K562 (cell line): ENCODE data around the gene NCOA6. TPM values are rescaled to one million over a fixed set of nuclear protein-coding genes. Genes with fewer than 3 reads are reported as not detected.
A peak's percentile ranks its signal among the peaks of the same experiment; 100 is the strongest.

Source experiments
- CCAR2 ChIP-seq: fragments of 200-400 bp; formaldehyde crosslinking; IDR thresholded peaks from 2 replicates; pipeline ENCODE4 v1.6.1; 2017; ENCODE audit warnings: mild to moderate bottlenecking, low read depth, low read length
- HDGF ChIP-seq: fragments of 450-650 bp; IDR thresholded peaks from 2 replicates; pipeline ENCODE4 v1.6.1; 2016
- HMG20B ChIP-seq: fragments of 250-450 bp; sonication (Bioruptor Pico); IDR thresholded peaks from 2 replicates; pipeline ENCODE4 v1.5.0; 2021; ENCODE audit warnings: mild to moderate bottlenecking
- MAZ ChIP-seq, 2 experiments: fragments of 450-650 bp in 1 of 2; sonication (generic) in 1 of 2; formaldehyde crosslinking; IDR thresholded peaks in 1 of 2; conservative IDR thresholded peaks in 1 of 2; 2 replicates each; pipeline versions ENCODE4 v1.4.0 to v1.5.0; 2020; ENCODE audit warnings: mild to moderate bottlenecking in 1 of 2, missing genetic modification reagents in 1 of 2
- RAD21 ChIP-seq, 2 experiments: fragments of 250-450 bp in 1 of 2; fragments of 450-650 bp in 1 of 2; sonication (Bioruptor Pico) in 1 of 2; formaldehyde crosslinking in 1 of 2; IDR thresholded peaks in 1 of 2; conservative IDR thresholded peaks in 1 of 2; 2 replicates each; pipeline versions ENCODE4 v1.4.0 to v1.8.0; 2020 to 2022; ENCODE audit warnings: mild to moderate bottlenecking in 2 of 2, moderate library complexity in 1 of 2
- RB1 ChIP-seq: fragments of 450-650 bp; IDR thresholded peaks from 2 replicates; pipeline ENCODE4 v1.6.1; 2017; ENCODE audit warnings: low read depth, mild to moderate bottlenecking
- STAG1 ChIP-seq: sonication (generic); formaldehyde crosslinking; IDR thresholded peaks from 2 replicates; pipeline ENCODE4 v1.5.0; 2020; ENCODE audit warnings: missing genetic modification reagents, borderline replicate concordance
- polyA plus RNA-seq, 8 experiments: library from polyadenylated mRNA; depleted of rRNA in 4 of 8; stranded (reverse) in 5 of 8; unstranded in 3 of 8; fragments of >200 nt; fragmentation: Nextera tagmentation in 2 of 8; fragmentation: Illumina TruSeq in 1 of 8; extraction: Ambion mirVana in 2 of 8; extraction: Trizol in 1 of 8; gene quantifications; 2 replicates each; pipeline versions ENCODE4 v1.2.1 to v1.2.3, GENCODE V29; 2011 to 2014; ENCODE audit warnings: inconsistent platforms in 1 of 8, missing spikeins in 1 of 8
- total RNA-seq, 7 experiments: library from RNA; depleted of rRNA in 6 of 7; stranded (reverse); fragments of >200 nt in 6 of 7; fragmentation: Illumina TruSeq in 2 of 7; extraction: Trizol in 2 of 7; gene quantifications; 2 replicates each; pipeline versions ENCODE4 v1.2.1 to v1.2.3, GENCODE V29; 2011 to 2021; ENCODE audit warnings: low replicate concordance in 1 of 7
- TF ChIP-seq, protein P1 (sequence below): fragments of 450-650 bp; IDR thresholded peaks from 2 replicates; pipeline ENCODE4 v1.6.1; 2018; ENCODE audit not compliant: partially characterized antibody
- TF ChIP-seq, protein P2 (sequence below): fragments of 450-650 bp; IDR thresholded peaks from one replicate; pipeline ENCODE4 v1.6.1; 2018; ENCODE audit warnings: mild to moderate bottlenecking, moderate library complexity; ENCODE audit not compliant: partially characterized antibody
- TF ChIP-seq, protein P3 (sequence below): fragments of 200-800 bp; sonication (Bioruptor generic); IDR thresholded peaks from 2 replicates; pipeline ENCODE4 v1.6.1; 2017; ENCODE audit warnings: missing genetic modification characterization, missing compliant biosample characterization
- TF ChIP-seq, protein P4 (sequence below), 2 experiments: fragments of 450-650 bp; formaldehyde crosslinking in 1 of 2; IDR thresholded peaks; 2 replicates each; pipeline versions ENCODE4 v1.4.0 to v1.6.1; 2014 to 2020; ENCODE audit warnings: mild to moderate bottlenecking in 2 of 2, borderline replicate concordance in 1 of 2, low read depth in 1 of 2

NCOA6 gene
- total and polyA plus RNA-seq, 9 of the 15 experiments (the other 6 are each of a cell fraction or from before 2014, with no cell fraction given) = 6.1 to 25.0 (median 9.5) TPM

DNA sequence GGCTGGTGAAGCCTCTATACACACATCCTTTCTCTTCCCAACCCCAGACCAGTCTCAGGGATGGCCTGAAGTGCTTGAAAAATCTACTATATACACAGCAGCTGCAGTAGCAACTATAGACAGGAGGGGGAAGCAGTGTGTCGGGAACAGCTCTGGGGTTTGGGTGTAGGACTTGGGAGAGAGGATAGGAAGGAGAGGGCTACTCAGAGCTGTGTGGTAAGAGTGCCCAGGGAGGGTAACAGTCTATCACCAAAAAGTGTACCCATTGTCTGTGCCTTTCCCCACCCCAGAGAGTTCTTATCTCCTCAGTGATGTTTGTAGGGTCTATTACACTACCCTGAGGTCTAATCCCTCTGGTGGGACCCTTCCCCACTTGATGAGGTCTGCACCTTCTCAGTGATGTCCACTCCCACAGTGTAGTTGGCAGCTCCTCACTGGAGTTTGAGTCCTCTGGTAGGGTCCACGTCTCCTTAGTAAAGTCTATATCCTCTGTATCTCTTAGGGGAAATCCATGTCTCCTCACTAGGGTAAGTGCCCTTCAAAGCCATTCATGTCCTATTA lies 48.7 kb upstream of the NCOA6 start (continued):
- TF ChIP-seq RB1 (peak; percentile 58; the same call in 1 of the 2 replicates), MAZ (CRISPR knock-in tag; conservative IDR thresholded peaks at IDR 0.05 in 1 of 2, IDR thresholded peaks at IDR 0.05 in 1 of 2) (peak; percentile 19 to 61; a peak in 1 of 4 replicates), HMG20B (CRISPR knock-in tag) (no peak), RAD21 (CRISPR knock-in tag; conservative IDR thresholded peaks at IDR 0.05 in 1 of 2, IDR thresholded peaks at IDR 0.05 in 1 of 2) (peak; percentile 91 to 97), CCAR2 (no peak), STAG1 (CRISPR knock-in tag) (peak; percentile 64; the same call in 1 of the 2 replicates), HDGF (0 out of 2 replicates have a peak, but pooled peaks have one; percentile 20)
- TF ChIP-seq, protein P1, sequence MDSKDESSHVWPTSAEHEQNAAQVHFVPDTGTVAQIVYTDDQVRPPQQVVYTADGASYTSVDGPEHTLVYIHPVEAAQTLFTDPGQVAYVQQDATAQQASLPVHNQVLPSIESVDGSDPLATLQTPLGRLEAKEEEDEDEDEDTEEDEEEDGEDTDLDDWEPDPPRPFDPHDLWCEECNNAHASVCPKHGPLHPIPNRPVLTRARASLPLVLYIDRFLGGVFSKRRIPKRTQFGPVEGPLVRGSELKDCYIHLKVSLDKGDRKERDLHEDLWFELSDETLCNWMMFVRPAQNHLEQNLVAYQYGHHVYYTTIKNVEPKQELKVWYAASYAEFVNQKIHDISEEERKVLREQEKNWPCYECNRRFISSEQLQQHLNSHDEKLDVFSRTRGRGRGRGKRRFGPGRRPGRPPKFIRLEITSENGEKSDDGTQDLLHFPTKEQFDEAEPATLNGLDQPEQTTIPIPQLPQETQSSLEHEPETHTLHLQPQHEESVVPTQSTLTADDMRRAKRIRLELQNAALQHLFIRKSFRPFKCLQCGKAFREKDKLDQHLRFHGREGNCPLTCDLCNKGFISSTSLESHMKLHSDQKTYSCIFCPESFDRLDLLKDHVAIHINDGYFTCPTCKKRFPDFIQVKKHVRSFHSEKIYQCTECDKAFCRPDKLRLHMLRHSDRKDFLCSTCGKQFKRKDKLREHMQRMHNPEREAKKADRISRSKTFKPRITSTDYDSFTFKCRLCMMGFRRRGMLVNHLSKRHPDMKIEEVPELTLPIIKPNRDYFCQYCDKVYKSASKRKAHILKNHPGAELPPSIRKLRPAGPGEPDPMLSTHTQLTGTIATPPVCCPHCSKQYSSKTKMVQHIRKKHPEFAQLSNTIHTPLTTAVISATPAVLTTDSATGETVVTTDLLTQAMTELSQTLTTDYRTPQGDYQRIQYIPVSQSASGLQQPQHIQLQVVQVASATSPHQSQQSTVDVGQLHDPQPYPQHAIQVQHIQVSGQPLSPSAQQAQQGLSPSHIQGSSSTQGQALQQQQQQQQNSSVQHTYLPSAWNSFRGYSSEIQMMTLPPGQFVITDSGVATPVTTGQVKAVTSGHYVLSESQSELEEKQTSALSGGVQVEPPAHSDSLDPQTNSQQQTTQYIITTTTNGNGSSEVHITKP = peak; percentile 10
- TF ChIP-seq, protein P2, sequence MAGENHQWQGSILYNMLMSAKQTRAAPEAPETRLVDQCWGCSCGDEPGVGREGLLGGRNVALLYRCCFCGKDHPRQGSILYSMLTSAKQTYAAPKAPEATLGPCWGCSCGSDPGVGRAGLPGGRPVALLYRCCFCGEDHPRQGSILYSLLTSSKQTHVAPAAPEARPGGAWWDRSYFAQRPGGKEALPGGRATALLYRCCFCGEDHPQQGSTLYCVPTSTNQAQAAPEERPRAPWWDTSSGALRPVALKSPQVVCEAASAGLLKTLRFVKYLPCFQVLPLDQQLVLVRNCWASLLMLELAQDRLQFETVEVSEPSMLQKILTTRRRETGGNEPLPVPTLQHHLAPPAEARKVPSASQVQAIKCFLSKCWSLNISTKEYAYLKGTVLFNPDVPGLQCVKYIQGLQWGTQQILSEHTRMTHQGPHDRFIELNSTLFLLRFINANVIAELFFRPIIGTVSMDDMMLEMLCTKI = no peak
- TF ChIP-seq, protein P3, sequence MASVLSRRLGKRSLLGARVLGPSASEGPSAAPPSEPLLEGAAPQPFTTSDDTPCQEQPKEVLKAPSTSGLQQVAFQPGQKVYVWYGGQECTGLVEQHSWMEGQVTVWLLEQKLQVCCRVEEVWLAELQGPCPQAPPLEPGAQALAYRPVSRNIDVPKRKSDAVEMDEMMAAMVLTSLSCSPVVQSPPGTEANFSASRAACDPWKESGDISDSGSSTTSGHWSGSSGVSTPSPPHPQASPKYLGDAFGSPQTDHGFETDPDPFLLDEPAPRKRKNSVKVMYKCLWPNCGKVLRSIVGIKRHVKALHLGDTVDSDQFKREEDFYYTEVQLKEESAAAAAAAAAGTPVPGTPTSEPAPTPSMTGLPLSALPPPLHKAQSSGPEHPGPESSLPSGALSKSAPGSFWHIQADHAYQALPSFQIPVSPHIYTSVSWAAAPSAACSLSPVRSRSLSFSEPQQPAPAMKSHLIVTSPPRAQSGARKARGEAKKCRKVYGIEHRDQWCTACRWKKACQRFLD (CRISPR knock-in tag) = no peak
- TF ChIP-seq, protein P4, sequence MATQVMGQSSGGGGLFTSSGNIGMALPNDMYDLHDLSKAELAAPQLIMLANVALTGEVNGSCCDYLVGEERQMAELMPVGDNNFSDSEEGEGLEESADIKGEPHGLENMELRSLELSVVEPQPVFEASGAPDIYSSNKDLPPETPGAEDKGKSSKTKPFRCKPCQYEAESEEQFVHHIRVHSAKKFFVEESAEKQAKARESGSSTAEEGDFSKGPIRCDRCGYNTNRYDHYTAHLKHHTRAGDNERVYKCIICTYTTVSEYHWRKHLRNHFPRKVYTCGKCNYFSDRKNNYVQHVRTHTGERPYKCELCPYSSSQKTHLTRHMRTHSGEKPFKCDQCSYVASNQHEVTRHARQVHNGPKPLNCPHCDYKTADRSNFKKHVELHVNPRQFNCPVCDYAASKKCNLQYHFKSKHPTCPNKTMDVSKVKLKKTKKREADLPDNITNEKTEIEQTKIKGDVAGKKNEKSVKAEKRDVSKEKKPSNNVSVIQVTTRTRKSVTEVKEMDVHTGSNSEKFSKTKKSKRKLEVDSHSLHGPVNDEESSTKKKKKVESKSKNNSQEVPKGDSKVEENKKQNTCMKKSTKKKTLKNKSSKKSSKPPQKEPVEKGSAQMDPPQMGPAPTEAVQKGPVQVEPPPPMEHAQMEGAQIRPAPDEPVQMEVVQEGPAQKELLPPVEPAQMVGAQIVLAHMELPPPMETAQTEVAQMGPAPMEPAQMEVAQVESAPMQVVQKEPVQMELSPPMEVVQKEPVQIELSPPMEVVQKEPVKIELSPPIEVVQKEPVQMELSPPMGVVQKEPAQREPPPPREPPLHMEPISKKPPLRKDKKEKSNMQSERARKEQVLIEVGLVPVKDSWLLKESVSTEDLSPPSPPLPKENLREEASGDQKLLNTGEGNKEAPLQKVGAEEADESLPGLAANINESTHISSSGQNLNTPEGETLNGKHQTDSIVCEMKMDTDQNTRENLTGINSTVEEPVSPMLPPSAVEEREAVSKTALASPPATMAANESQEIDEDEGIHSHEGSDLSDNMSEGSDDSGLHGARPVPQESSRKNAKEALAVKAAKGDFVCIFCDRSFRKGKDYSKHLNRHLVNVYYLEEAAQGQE (IDR thresholded peaks at IDR 0.05; ENCODE audit: borderline replicate concordance) = peak; percentile 82; the same call in 1 of the 2 replicates
- TF ChIP-seq, protein P4 (CRISPR knock-in tag; IDR thresholded peaks at IDR 0.05; ENCODE audit: low read depth) = no peak
